CD4-positive, alpha-beta T cell treated with Interleukin-12 subunit alpha and Interleukin-12 subunit beta, for 1 hour (primary cell): ENCODE results near the gene EAPP.
"Not testable (repeated sequence)": the region's sequence is repeated elsewhere in the genome, so short reads cannot be mapped to it uniquely, and the experiment has no call there.

Experiments
- DNase-seq: peaks from one replicate; pipeline ENCODE4 v3.0.0-alpha.2; 2020

EAPP gene

GRCh38 chr14:34537677-34538009 lies 1.9 kb downstream of the EAPP start:
- no peak for DNase-seq

GRCh38 chr14:34536951-34537676 lies 2.4 kb downstream of the EAPP start:
- no peak for DNase-seq

GRCh38 chr14:34527591-34527990 lies 11.9 kb downstream of the EAPP start:
- DNase-seq = no peak

GRCh38 chr14:34524216-34524615 lies 15.3 kb downstream of the EAPP start:
- DNase-seq = not testable (repeated sequence)

GRCh38 chr14:34522496-34522895 lies 17.0 kb downstream of the EAPP start:
- no peak for DNase-seq

GRCh38 chr14:34521071-34521470 lies 18.4 kb downstream of the EAPP start:
- DNase-seq = not testable (repeated sequence)

- DNase-seq = not testable (repeated sequence)
Observed at GRCh38 chr14:34520304-34520970, 19.1 kb downstream of the EAPP start.

- DNase-seq = no peak
Observed at GRCh38 chr14:34507884-34508283, 31.6 kb downstream of the EAPP start.

- DNase-seq = no peak
Observed at GRCh38 chr14:34507459-34507858, 32.0 kb downstream of the EAPP start.

GRCh38 chr14:34505124-34505491 lies 34.4 kb downstream of the EAPP start:
- not testable (repeated sequence) for DNase-seq

GRCh38 chr14:34504027-34504426 lies 35.5 kb downstream of the EAPP start:
- DNase-seq = not testable (repeated sequence)

GRCh38 chr14:34502545-34503225 lies 36.8 kb downstream of the EAPP start:
- DNase-seq = no peak

GRCh38 chr14:34502001-34502400 lies 37.5 kb downstream of the EAPP start:
- no peak for DNase-seq

- DNase-seq = no peak
Observed at GRCh38 chr14:34501004-34501580, 38.4 kb downstream of the EAPP start.

- no peak for DNase-seq
Observed at GRCh38 chr14:34498684-34499412, 40.7 kb downstream of the EAPP start.

- no peak for DNase-seq
Observed at GRCh38 chr14:34496679-34497513, 42.6 kb downstream of the EAPP start.

GRCh38 chr14:34496007-34496678 lies 43.4 kb downstream of the EAPP start:
- no peak for DNase-seq

- no peak for DNase-seq
Observed at GRCh38 chr14:34489324-34489723, 50.2 kb downstream of the EAPP start.

GRCh38 chr14:34488528-34488927 lies 51.0 kb downstream of the EAPP start:
- no peak for DNase-seq

GRCh38 chr14:34484726-34485125 lies 54.8 kb downstream of the EAPP start:
- no peak for DNase-seq

GRCh38 chr14:34482463-34482862 lies 57.0 kb downstream of the EAPP start:
- DNase-seq = no peak

GRCh38 chr14:34479694-34480093 lies 59.8 kb downstream of the EAPP start:
- no peak for DNase-seq
